Osteocyte (in vitro differentiated cells): ENCODE measurements around the gene ITGAV. TPM values are rescaled to one million over a fixed set of nuclear protein-coding genes. Genes with fewer than 3 reads are reported as not detected.

Experiments
- DNase-seq: peaks from one replicate; pipeline ENCODE4 v3.0.0; 2021; ENCODE audit warnings: mixed read lengths; ENCODE audit not compliant: unreplicated experiment; ENCODE audit errors: extremely low spot score
- H3K27ac Mint-ChIP-seq: one replicate; pipeline ENCODE4 v1.8.0; 2021; ENCODE audit warnings: mild to moderate bottlenecking, mixed read lengths; ENCODE audit not compliant: unreplicated experiment
- H3K27me3 Mint-ChIP-seq: one replicate; pipeline ENCODE4 v1.8.0; 2021; ENCODE audit warnings: mixed read lengths; ENCODE audit not compliant: unreplicated experiment
- H3K36me3 Mint-ChIP-seq: one replicate; pipeline ENCODE4 v1.8.0; 2021; ENCODE audit warnings: mixed read lengths; ENCODE audit not compliant: unreplicated experiment
- H3K4me1 Mint-ChIP-seq: one replicate; pipeline ENCODE4 v1.8.0; 2021; ENCODE audit warnings: mixed read lengths; ENCODE audit not compliant: unreplicated experiment
- H3K4me3 Mint-ChIP-seq: one replicate; pipeline ENCODE4 v1.8.0; 2021; ENCODE audit warnings: mild to moderate bottlenecking, moderate library complexity, mixed read lengths; ENCODE audit not compliant: unreplicated experiment
- H3K9me3 Mint-ChIP-seq: one replicate; pipeline ENCODE4 v1.8.0; 2021; ENCODE audit warnings: mixed read lengths; ENCODE audit not compliant: unreplicated experiment
- total RNA-seq: library from RNA; stranded (reverse); gene quantifications from 2 replicates; pipeline ENCODE4 v1.2.1, GENCODE V29; 2021
- TF ChIP-seq, protein P1 (sequence below): fragments of 200-600 bp; sonication (generic); IDR thresholded peaks from 2 replicates; pipeline ENCODE4 v1.5.0; 2021; ENCODE audit warnings: antibody characterized with exemption, mild to moderate bottlenecking, moderate library complexity

The ITGAV gene
- total RNA-seq, 1 donor from 2014 or later = 141 TPM

GRCh38 chr2:186617771-186618170 lies 27.9 kb downstream of the ITGAV start:
- Mint-ChIP-seq H3K27ac (no peak overlapping the region), H3K4me3 (no peak overlapping the region), H3K27me3 (no peaks in the 10 kb centered on the region), H3K36me3 (peaks cover 14% of the 10 kb centered on the region), H3K4me1 (peaks cover 19% of the 10 kb centered on the region), H3K9me3 (peaks cover 3% of the 10 kb centered on the region)
- TF ChIP-seq, protein P1, sequence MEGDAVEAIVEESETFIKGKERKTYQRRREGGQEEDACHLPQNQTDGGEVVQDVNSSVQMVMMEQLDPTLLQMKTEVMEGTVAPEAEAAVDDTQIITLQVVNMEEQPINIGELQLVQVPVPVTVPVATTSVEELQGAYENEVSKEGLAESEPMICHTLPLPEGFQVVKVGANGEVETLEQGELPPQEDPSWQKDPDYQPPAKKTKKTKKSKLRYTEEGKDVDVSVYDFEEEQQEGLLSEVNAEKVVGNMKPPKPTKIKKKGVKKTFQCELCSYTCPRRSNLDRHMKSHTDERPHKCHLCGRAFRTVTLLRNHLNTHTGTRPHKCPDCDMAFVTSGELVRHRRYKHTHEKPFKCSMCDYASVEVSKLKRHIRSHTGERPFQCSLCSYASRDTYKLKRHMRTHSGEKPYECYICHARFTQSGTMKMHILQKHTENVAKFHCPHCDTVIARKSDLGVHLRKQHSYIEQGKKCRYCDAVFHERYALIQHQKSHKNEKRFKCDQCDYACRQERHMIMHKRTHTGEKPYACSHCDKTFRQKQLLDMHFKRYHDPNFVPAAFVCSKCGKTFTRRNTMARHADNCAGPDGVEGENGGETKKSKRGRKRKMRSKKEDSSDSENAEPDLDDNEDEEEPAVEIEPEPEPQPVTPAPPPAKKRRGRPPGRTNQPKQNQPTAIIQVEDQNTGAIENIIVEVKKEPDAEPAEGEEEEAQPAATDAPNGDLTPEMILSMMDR = no peak
- DNase-seq = no peak

DNA sequence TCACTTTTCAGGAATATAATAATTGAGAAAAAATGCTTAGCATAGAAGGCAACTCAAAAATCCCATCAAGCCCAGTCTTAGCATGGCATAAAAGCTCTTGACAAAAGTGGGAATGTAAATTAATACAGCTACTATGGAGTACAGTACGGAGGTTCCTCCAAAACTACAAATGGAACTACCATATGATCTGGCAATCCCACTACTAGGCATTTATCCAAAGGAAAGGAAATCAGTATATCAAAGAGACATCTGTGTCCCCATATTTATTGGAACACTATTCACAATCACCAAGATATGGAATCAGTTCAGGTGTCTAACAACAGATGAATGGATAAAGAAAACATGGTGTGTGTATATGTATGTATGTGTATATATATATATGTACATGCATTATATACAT lies 28.8 kb downstream of the ITGAV start:
- TF ChIP-seq, protein P1 = no peak
- Mint-ChIP-seq H3K9me3 (peaks cover 3% of the 10 kb centered on the region), H3K27ac (no peak overlapping the region), H3K4me3 (no peak overlapping the region), H3K4me1 (peaks cover 14% of the 10 kb centered on the region), H3K27me3 (no peaks in the 10 kb centered on the region), H3K36me3 (peaks cover 22% of the 10 kb centered on the region)
- no peak for DNase-seq

- no peaks in the 10 kb centered on the region for H3K27me3 Mint-ChIP-seq
- H3K36me3 Mint-ChIP-seq = peaks cover 27% of the 10 kb centered on the region
- no peak overlapping the region for H3K27ac Mint-ChIP-seq
- DNase-seq = no peak
- H3K4me1 Mint-ChIP-seq = no peaks in the 10 kb centered on the region
- H3K9me3 Mint-ChIP-seq = peaks cover 3% of the 10 kb centered on the region
- TF ChIP-seq, protein P1 = no peak
- no peak overlapping the region for H3K4me3 Mint-ChIP-seq
Measured at GRCh38 chr2:186623084-186623483, 33.2 kb downstream of the ITGAV start.

DNA sequence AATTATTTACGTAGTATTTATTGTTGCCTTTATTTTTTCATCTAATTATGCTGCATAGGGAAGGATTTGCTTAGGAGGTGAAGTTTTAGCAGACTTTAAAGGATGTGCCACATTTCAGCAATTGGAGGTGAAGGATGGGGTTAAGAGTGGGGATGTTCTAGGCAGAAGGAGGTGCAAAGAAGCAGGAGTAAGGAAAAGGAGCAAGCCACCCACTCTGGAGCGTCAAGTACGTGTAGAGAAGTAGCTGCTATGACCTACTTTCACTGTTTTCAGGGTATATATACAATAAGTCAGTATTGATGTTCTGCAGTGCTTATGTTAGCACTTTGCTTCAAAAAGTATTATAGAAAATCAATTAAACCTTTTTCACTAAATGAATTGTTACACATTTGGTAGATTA lies 34.4 kb downstream of the ITGAV start:
- Mint-ChIP-seq H3K27ac (no peak overlapping the region), H3K27me3 (no peaks in the 10 kb centered on the region), H3K4me1 (peaks cover 10% of the 10 kb centered on the region), H3K4me3 (no peak overlapping the region), H3K9me3 (peaks cover 3% of the 10 kb centered on the region), H3K36me3 (peaks cover 22% of the 10 kb centered on the region)
- DNase-seq = no peak
- TF ChIP-seq, protein P1 = no peak

DNA sequence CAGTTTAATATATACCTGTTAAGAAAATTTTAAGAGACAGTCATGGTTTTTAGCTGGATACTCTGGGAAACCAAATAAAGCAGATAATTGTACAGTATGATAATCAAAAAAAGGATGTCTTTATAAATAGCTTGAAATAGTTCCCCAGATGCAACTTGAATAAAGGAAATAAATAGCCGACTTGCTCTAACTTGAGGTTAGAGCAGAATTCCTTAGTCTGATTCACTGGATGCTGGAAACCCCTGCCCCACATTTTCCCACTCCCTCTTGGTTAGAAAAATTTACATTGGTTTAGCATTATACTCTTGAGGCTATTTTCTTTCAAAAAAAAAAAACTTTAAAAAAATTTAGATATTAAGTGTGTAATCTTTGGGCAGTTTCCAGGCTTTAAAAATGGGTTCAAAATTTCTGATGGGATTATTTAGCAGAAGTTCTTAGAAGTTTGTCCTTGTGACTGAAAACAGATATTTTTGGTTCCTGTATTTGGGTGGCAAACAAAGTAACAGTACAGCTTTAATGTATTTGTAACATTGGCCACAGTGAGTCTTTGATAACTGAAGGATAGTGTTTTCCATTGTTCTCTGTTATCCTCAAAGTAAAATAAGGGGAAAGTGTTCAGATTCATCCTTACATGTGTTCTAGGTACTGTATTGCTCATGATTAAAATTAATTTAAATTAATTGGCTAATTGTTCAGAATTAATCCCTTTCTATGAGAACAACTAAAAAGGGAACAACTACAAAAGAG lies 39.6 kb downstream of the ITGAV start:
- Mint-ChIP-seq H3K9me3 (no peaks in the 10 kb centered on the region), H3K27ac (peak overlapping the region; percentile 28), H3K4me3 (no peak overlapping the region), H3K36me3 (peaks cover 6% of the 10 kb centered on the region), H3K4me1 (peaks cover 19% of the 10 kb centered on the region), H3K27me3 (no peaks in the 10 kb centered on the region)
- TF ChIP-seq, protein P1 = no peak
- no peak for DNase-seq
